Measurements from ENCODE around the gene BTBD8. TPM values are rescaled to one million over a fixed set of nuclear protein-coding genes. Genes with fewer than 3 reads are reported as not detected.
A peak's percentile ranks its signal among the peaks of the same experiment; 100 is the strongest.

BTBD8 gene
- total and polyA plus RNA-seq, 9 of the 15 experiments (the other 6 are each of a cell fraction or from before 2014, with no cell fraction given): 0.46 to 2.3 (median 1.2) TPM

DNA sequence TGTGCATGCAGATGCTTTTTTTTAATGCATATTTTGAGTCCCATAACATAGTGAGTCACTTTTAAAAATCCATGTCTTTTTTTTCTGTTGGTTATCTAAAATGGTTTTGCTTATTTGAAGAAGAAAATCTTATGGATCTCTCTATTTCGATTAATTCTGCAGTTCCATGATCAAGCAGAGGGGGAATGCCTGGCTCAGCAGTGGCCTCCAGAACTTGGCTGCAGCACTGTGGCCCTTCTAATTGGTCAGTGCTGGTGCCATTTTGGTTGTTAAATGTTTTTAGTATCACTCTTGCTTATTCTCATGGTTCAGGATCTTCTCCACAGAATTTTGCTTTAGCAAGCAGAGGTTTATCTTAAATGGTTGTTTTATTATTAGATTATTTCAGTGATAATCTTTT is 39.2 kb upstream of the BTBD8 start:
- Histone ChIP-seq H3K9me3 (replicated peaks; ENCODE audit: control insufficient read depth, insufficient read depth, low read depth, low read length) (no peaks in the 10 kb centered on the region), H2AFZ (ENCODE audit: low read depth, low read length) (no peak overlapping the region), H3K9ac (ENCODE audit: insufficient read depth in 1 of 2, low read depth in 2 of 2, low read length in 2 of 2) (no peak overlapping the region), H3K9me1 (ENCODE audit: control insufficient read depth, insufficient read depth, low read length) (no peaks in the 10 kb centered on the region), H4K20me1 (replicated peaks; ENCODE audit: control insufficient read depth, insufficient read depth, low read length) (no peaks in the 10 kb centered on the region), H3K4me1 (replicated peaks in 1 of 2; ENCODE audit: control insufficient read depth in 2 of 2, insufficient read depth in 2 of 2, low read length in 2 of 2) (no peaks in the 10 kb centered on the region), H3K4me2 (ENCODE audit: insufficient read depth, low read length) (no peak overlapping the region), H3K4me3 (no peak overlapping the region), H3K36me3 (ENCODE audit: control insufficient read depth, insufficient read depth, low read length) (no peaks in the 10 kb centered on the region), H3K79me2 (ENCODE audit: control insufficient read depth, insufficient read depth, low read length) (no peaks in the 10 kb centered on the region), H3K27me3 (ENCODE audit: control insufficient read depth in 2 of 2, insufficient read depth in 2 of 2, low read length in 2 of 2) (peaks cover 6 to 13% of the 10 kb centered on the region in 2 experiments; a peak in 3 of 5 replicates), H3K27ac (ENCODE audit: extremely low read depth, low read depth, low read length) (no peak overlapping the region)
- 0% methylated on average over 1 of the region's 1 CpG for WGBS (ENCODE audit: insufficient coverage, low coverage, missing lambda C conversion rate)
- no TSS peak for BruUV-seq (replicated peaks)
- FAIRE-seq (no peak), DNase-seq (ENCODE audit: extremely low read depth in 1 of 4, low spot score in 3 of 4) (no peak), ATAC-seq (0 out of 3 replicates have a peak, but pooled peaks have one; percentile 31)
- TF ChIP-seq, protein P1, sequence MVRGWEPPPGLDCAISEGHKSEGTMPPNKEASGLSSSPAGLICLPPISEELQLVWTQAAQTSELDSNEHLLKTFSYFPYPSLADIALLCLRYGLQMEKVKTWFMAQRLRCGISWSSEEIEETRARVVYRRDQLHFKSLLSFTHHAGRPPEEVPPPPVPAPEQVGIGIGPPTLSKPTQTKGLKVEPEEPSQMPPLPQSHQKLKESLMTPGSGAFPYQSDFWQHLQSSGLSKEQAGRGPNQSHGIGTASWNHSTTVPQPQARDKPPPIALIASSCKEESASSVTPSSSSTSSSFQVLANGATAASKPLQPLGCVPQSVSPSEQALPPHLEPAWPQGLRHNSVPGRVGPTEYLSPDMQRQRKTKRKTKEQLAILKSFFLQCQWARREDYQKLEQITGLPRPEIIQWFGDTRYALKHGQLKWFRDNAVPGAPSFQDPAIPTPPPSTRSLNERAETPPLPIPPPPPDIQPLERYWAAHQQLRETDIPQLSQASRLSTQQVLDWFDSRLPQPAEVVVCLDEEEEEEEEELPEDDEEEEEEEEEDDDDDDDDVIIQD (CRISPR knock-in tag; IDR thresholded peaks at IDR 0.05): no peak
- TF ChIP-seq NR4A1 (CRISPR knock-in tag; IDR thresholded peaks at IDR 0.05) (no peak), NR4A1 (tag; IDR thresholded peaks at IDR 0.05) (no peak)
- in situ Hi-C loops (cut with MboI) (no loop called here), intact Hi-C loops (cut with micrococcal nuclease) (no loop called here)
- ChIA-PET POLR2A (no interaction called here), CTCF (ENCODE audit: low intra/inter-chr PET ratio) (no interaction called here)

DNA sequence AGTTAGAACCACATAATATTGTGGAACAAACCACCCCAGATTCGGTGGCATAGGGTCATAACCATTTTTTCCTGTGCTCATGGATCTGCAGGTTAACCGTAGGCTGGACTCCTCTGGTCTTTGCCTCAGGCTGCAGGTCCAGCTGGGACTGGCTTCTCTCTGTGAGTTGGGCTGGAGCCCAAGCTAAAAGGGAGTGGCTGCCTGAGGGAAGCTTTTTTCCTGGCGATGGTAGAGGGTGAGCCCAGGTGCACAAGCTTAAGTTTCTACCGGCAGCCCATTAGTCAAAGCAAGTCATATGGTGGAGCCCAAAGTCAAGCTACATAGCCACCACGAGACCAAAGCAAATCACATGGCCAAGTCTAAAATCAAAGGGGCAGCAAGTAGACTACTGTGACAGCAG is 36.5 kb upstream of the BTBD8 start:
- Histone ChIP-seq H2AFZ (ENCODE audit: low read depth, low read length) (no peak overlapping the region), H3K36me3 (ENCODE audit: control insufficient read depth, insufficient read depth, low read length) (no peaks in the 10 kb centered on the region), H3K9me3 (replicated peaks; ENCODE audit: control insufficient read depth, insufficient read depth, low read depth, low read length) (no peaks in the 10 kb centered on the region), H3K27me3 (ENCODE audit: control insufficient read depth in 2 of 2, insufficient read depth in 2 of 2, low read length in 2 of 2) (peaks cover 2 to 9% of the 10 kb centered on the region in 2 experiments; a peak in 1 of 5 replicates), H3K79me2 (ENCODE audit: control insufficient read depth, insufficient read depth, low read length) (no peaks in the 10 kb centered on the region), H3K4me1 (replicated peaks in 1 of 2; ENCODE audit: control insufficient read depth in 2 of 2, insufficient read depth in 2 of 2, low read length in 2 of 2) (no peaks in the 10 kb centered on the region), H3K4me3 (no peak overlapping the region), H4K20me1 (replicated peaks; ENCODE audit: control insufficient read depth, insufficient read depth, low read length) (no peaks in the 10 kb centered on the region), H3K9me1 (ENCODE audit: control insufficient read depth, insufficient read depth, low read length) (no peaks in the 10 kb centered on the region), H3K27ac (ENCODE audit: extremely low read depth, low read depth, low read length) (no peak overlapping the region), H3K4me2 (ENCODE audit: insufficient read depth, low read length) (no peak overlapping the region), H3K9ac (ENCODE audit: insufficient read depth in 1 of 2, low read depth in 2 of 2, low read length in 2 of 2) (no peak overlapping the region)
- FAIRE-seq: no peak
- no peak for ATAC-seq
- TF ChIP-seq ZFP1 (CRISPR knock-in tag; IDR thresholded peaks at IDR 0.05) (no peak), MAZ (CRISPR knock-in tag; conservative IDR thresholded peaks at IDR 0.05 in 1 of 2, IDR thresholded peaks at IDR 0.05 in 1 of 2) (no peak)
- no peak for DNase-seq (ENCODE audit: extremely low read depth in 1 of 4, low spot score in 3 of 4)
- BruUV-seq (replicated peaks): no TSS peak
- 0% methylated on average over 5 of the region's 5 CpGs for WGBS (ENCODE audit: insufficient coverage, low coverage, missing lambda C conversion rate)
- ChIA-PET POLR2A (no interaction called here), CTCF (ENCODE audit: low intra/inter-chr PET ratio) (interaction anchor here (0.5 kb wide), 1 partner anchor 11 kb away, joined by 3 read pairs; no protein-coding TSS in a partner anchor)
- intact Hi-C loops (cut with micrococcal nuclease) (no loop called here), in situ Hi-C loops (cut with MboI) (no loop called here)

Measured in K562 (cell line).